Hepatic stellate cell (primary cell): ENCODE results near the gene PEAK3.
A peak's percentile ranks its signal among the peaks of the same experiment; 100 is the strongest.
"Not testable (repeated sequence)": the region's sequence is repeated elsewhere in the genome, so short reads cannot be mapped to it uniquely, and the experiment has no call there.

Experiments
- DNase-seq: peaks from one replicate; pipeline ENCODE4 v3.0.0; 2011; ENCODE audit warnings: low spot score

The PEAK3 gene

GRCh38 chr19:2288818-2289713 lies 7.1 kb upstream of the PEAK3 start:
- no peak for DNase-seq

GRCh38 chr19:2288338-2288817 lies 6.4 kb upstream of the PEAK3 start:
- no peak for DNase-seq

GRCh38 chr19:2287585-2288337 lies 5.8 kb upstream of the PEAK3 start:
- DNase-seq: no peak

GRCh38 chr19:2286402-2287140 lies 4.6 kb upstream of the PEAK3 start:
- DNase-seq: no peak

GRCh38 chr19:2283835-2284507 lies 2.0 kb upstream of the PEAK3 start:
- DNase-seq: no peak

GRCh38 chr19:2282862-2283237 lies 875 bp upstream of the PEAK3 start:
- no peak for DNase-seq

GRCh38 chr19:2281265-2282061 lies 512 bp downstream of the PEAK3 start:
- not testable (repeated sequence) for DNase-seq

GRCh38 chr19:2280633-2281264 lies 1.2 kb downstream of the PEAK3 start:
- no peak for DNase-seq

- no peak for DNase-seq
These were observed 3.4 kb downstream of the PEAK3 start for GRCh38 chr19:2278459-2279158.

GRCh38 chr19:2277138-2277537 lies 4.8 kb downstream of the PEAK3 start:
- no peak for DNase-seq

GRCh38 chr19:2276429-2276986 lies 5.5 kb downstream of the PEAK3 start:
- DNase-seq: no peak

- no peak for DNase-seq
These were observed 6.2 kb downstream of the PEAK3 start for GRCh38 chr19:2275588-2276428.

GRCh38 chr19:2274931-2275535 lies 6.9 kb downstream of the PEAK3 start:
- DNase-seq: peak; percentile 86

- DNase-seq: no peak
These were observed 7.7 kb downstream of the PEAK3 start for GRCh38 chr19:2274185-2274711.

GRCh38 chr19:2273356-2274184 lies 8.4 kb downstream of the PEAK3 start:
- peak; percentile 89 for DNase-seq

GRCh38 chr19:2271234-2272103 lies 10.5 kb downstream of the PEAK3 start:
- DNase-seq: peak; percentile 91
